HEK293T (cell line): ENCODE data around the gene SCAND1.

Experiments used
- CTBP1 ChIP-seq: fragments of 450-650 bp; IDR thresholded peaks from 2 replicates; pipeline ENCODE4 v1.6.1; 2016; ENCODE audit warnings: borderline replicate concordance
- FOXA1 ChIP-seq: fragments of 450-650 bp; IDR thresholded peaks from 2 replicates; pipeline ENCODE4 v1.6.1; 2016; ENCODE audit warnings: mild to moderate bottlenecking
- FOXM1 ChIP-seq: fragments of 450-650 bp; IDR thresholded peaks from 2 replicates; pipeline ENCODE4 v1.6.1; 2017; ENCODE audit warnings: mild to moderate bottlenecking, borderline replicate concordance
- PKNOX1 ChIP-seq: fragments of 450-650 bp; IDR thresholded peaks from 2 replicates; pipeline ENCODE4 v1.6.1; 2016

- TF ChIP-seq FOXM1 (no peak), PKNOX1 (no peak), FOXA1 (no peak), CTBP1 (no peak)
Observed at GRCh38 chr20:35952480-35953386, 1.6 kb downstream of the SCAND1 start.
